NCI-H1694 (cell line): ENCODE data around the gene TTC31.
A peak's percentile ranks its signal among the peaks of the same experiment; 100 is the strongest.

Experiments used
- DNase-seq: peaks from one replicate; lab custom pipeline; 2025; lab: John Stamatoyannopoulos, UW

TTC31 gene

GRCh38 chr2:74505448-74506246 is 22.8 kb downstream of the TTC31 start:
- DNase-seq: no peak

- DNase-seq: peak; percentile 99
Measured at GRCh38 chr2:74507145-74507925, 24.5 kb downstream of the TTC31 start, which contains the start of gene PCGF1. Gene PCGF1 (minus strand): TSS chr2:74507695. CDS start chr2:74507668, 27 bp downstream.

GRCh38 chr2:74507926-74508520 is 25.1 kb downstream of the TTC31 start:
- peak; percentile 47 for DNase-seq

GRCh38 chr2:74510272-74510671 is 27.4 kb downstream of the TTC31 start:
- no peak for DNase-seq

- DNase-seq: no peak
Measured at GRCh38 chr2:74511104-74511989, 28.5 kb downstream of the TTC31 start.

- DNase-seq: no peak
Measured at GRCh38 chr2:74512744-74513604, 30.1 kb downstream of the TTC31 start.

GRCh38 chr2:74513605-74514367 is 30.9 kb downstream of the TTC31 start:
- DNase-seq: no peak

- DNase-seq: no peak
Measured at GRCh38 chr2:74514368-74515270, 31.7 kb downstream of the TTC31 start, which contains the start of gene TLX2. Gene TLX2 (plus strand): TSS chr2:74514450. CDS start chr2:74514807, 357 bp downstream.

GRCh38 chr2:74515271-74515980 is 32.5 kb downstream of the TTC31 start:
- no peak for DNase-seq

- DNase-seq: no peak
Measured at GRCh38 chr2:74515981-74516633, 33.2 kb downstream of the TTC31 start.

GRCh38 chr2:74516650-74517049 is 33.8 kb downstream of the TTC31 start:
- DNase-seq: no peak

- DNase-seq: no peak
Measured at GRCh38 chr2:74522516-74522915, 39.6 kb downstream of the TTC31 start.

- DNase-seq: no peak
Measured at GRCh38 chr2:74524005-74524404, 41.1 kb downstream of the TTC31 start.

- no peak for DNase-seq
Measured at GRCh38 chr2:74524955-74525716, 42.3 kb downstream of the TTC31 start.

GRCh38 chr2:74525717-74526648 is 43.1 kb downstream of the TTC31 start, which contains the start of gene DQX1:
Gene DQX1 (minus strand): TSS chr2:74526231. CDS start chr2:74525729, 502 bp downstream.
- no peak for DNase-seq
